ENCODE results near the gene ITGB1. TPM values are rescaled to one million over a fixed set of nuclear protein-coding genes. Genes with fewer than 3 reads are reported as not detected.
"Not testable (repeated sequence)": the region's sequence is repeated elsewhere in the genome, so short reads cannot be mapped to it uniquely, and the experiment has no call there.

Gene ITGB1
- total and polyA plus RNA-seq, 2 experiments from 2014 or later = 3,297 to 5,235 TPM

GRCh38 chr10:32909456-32909855 lies 48.6 kb downstream of the ITGB1 start:
- no peaks in the 10 kb centered on the region for H4K20me1 ChIP-seq (ENCODE audit: insufficient read depth)
- in situ Hi-C loops (cut with MboI) = no loop called here
- no peak overlapping the region for H2AFZ ChIP-seq
- H3K9me3 ChIP-seq (ENCODE audit: low read depth) = no peaks in the 10 kb centered on the region
- DNase-seq = no peak
- H3F3A ChIP-seq (ENCODE audit: insufficient read depth) = peaks cover 90% of the 10 kb centered on the region
- H3K27me3 ChIP-seq (replicated peaks; ENCODE audit: insufficient read depth) = no peaks in the 10 kb centered on the region
- H3K9ac ChIP-seq = no peak overlapping the region
- peak overlapping the region; percentile 38 for H3K27ac ChIP-seq
- no peaks in the 10 kb centered on the region for H3K9me2 ChIP-seq (ENCODE audit: insufficient read depth)
- H3K79me2 ChIP-seq (ENCODE audit: insufficient read depth) = peaks cover 100% of the 10 kb centered on the region
- no peak overlapping the region for H3K4me3 ChIP-seq
- TF ChIP-seq EZH2phosphoT487 (IDR thresholded peaks at IDR 0.05; ENCODE audit: insufficient read depth, low read depth) = no peak
- TF ChIP-seq EZH2 (IDR thresholded peaks at IDR 0.05; ENCODE audit: insufficient read depth, poor library complexity, severe bottlenecking) = no peak
- WGBS, 2 experiments (ENCODE audit: low coverage in 1 of 2, low lambda C conversion rate in 2 of 2, missing lambda C conversion rate in 2 of 2) = 58 to 62% methylated on average over 1 of the region's 1 CpG
- H3K4me1 ChIP-seq (ENCODE audit: insufficient read depth) = peaks cover 13% of the 10 kb centered on the region
- H3K36me3 ChIP-seq (ENCODE audit: low read depth) = peaks cover 89% of the 10 kb centered on the region
- no peak overlapping the region for H3K4me2 ChIP-seq (ENCODE audit: unreplicated experiment)

DNA sequence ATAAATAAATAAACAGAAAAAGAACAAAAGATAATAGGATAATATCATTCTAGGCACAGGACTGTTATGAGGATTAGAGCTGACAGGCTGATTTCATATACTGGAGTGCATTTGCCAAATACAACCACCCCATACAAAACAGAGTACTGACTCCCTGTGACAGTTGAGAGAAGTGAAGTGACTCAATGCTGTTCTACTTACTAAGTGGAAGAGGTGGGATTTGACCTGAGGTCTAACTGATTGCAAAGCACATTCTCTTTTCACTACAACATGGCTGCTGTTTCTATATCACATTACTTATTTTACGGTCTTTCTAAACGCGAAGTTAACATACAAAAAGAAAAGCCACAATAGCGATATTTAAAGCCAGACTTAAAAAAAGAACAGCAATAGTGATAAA lies 51.4 kb downstream of the ITGB1 start:
- WGBS, 2 experiments (ENCODE audit: low coverage in 1 of 2, low lambda C conversion rate in 2 of 2, missing lambda C conversion rate in 2 of 2) = 70 to 74% methylated on average over 4 of the region's 4 CpGs
- H2AFZ ChIP-seq = no peak overlapping the region
- in situ Hi-C loops (cut with MboI) = no loop called here
- H3K4me3 ChIP-seq = no peak overlapping the region
- H3F3A ChIP-seq (ENCODE audit: insufficient read depth) = peaks cover 89% of the 10 kb centered on the region
- H3K27ac ChIP-seq = peak overlapping the region; percentile 45
- H3K4me2 ChIP-seq (ENCODE audit: unreplicated experiment) = no peak overlapping the region
- H3K9me3 ChIP-seq (ENCODE audit: low read depth) = no peaks in the 10 kb centered on the region
- peaks cover 91% of the 10 kb centered on the region for H3K36me3 ChIP-seq (ENCODE audit: low read depth)
- H3K9ac ChIP-seq = no peak overlapping the region
- TF ChIP-seq EZH2 (IDR thresholded peaks at IDR 0.05; ENCODE audit: insufficient read depth, poor library complexity, severe bottlenecking) = no peak
- no peaks in the 10 kb centered on the region for H4K20me1 ChIP-seq (ENCODE audit: insufficient read depth)
- peaks cover 13% of the 10 kb centered on the region for H3K4me1 ChIP-seq (ENCODE audit: insufficient read depth)
- H3K9me2 ChIP-seq (ENCODE audit: insufficient read depth) = no peaks in the 10 kb centered on the region
- peak; percentile 32 for DNase-seq
- H3K79me2 ChIP-seq (ENCODE audit: insufficient read depth) = peaks cover 100% of the 10 kb centered on the region
- no peaks in the 10 kb centered on the region for H3K27me3 ChIP-seq (replicated peaks; ENCODE audit: insufficient read depth)

DNA sequence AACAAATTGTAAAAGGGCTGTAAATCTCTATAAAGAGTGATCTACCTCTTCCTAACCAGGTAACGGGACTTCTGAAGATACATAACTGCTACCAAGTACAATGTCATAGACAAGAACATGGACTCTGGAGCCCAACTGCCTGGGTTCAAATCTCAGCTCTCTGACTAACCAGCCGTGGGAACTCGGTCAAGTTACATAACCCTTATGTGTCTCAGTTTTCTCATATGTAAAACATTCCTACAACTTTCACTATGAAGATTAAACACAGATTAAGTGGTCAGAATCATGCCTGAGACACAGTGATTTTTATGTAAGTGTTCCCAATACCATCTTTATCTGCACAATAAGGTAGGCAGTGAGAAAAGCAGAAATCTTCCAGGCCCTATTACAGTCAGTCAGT lies 52.6 kb downstream of the ITGB1 start:
- 0 out of 2 replicates have a peak overlapping the region, but pooled peaks have one; percentile 2 for H3K9ac ChIP-seq
- peaks cover 86% of the 10 kb centered on the region for H3K36me3 ChIP-seq (ENCODE audit: low read depth)
- H2AFZ ChIP-seq = no peak overlapping the region
- peaks cover 13% of the 10 kb centered on the region for H3K4me1 ChIP-seq (ENCODE audit: insufficient read depth)
- no peak overlapping the region for H3K4me3 ChIP-seq
- H3K4me2 ChIP-seq (ENCODE audit: unreplicated experiment) = no peak overlapping the region
- no peaks in the 10 kb centered on the region for H3K9me3 ChIP-seq (ENCODE audit: low read depth)
- peaks cover 94% of the 10 kb centered on the region for H3K79me2 ChIP-seq (ENCODE audit: insufficient read depth)
- H4K20me1 ChIP-seq (ENCODE audit: insufficient read depth) = no peaks in the 10 kb centered on the region
- in situ Hi-C loops (cut with MboI) = no loop called here
- H3F3A ChIP-seq (ENCODE audit: insufficient read depth) = peaks cover 83% of the 10 kb centered on the region
- peak overlapping the region; percentile 45 for H3K27ac ChIP-seq
- H3K9me2 ChIP-seq (ENCODE audit: insufficient read depth) = no peaks in the 10 kb centered on the region
- DNase-seq = peak; percentile 57
- no peaks in the 10 kb centered on the region for H3K27me3 ChIP-seq (replicated peaks; ENCODE audit: insufficient read depth)
- WGBS, 2 experiments (ENCODE audit: low coverage in 1 of 2, low lambda C conversion rate in 2 of 2, missing lambda C conversion rate in 2 of 2) = 68 to 82% methylated on average over 3 of the region's 3 CpGs
- TF ChIP-seq EZH2phosphoT487 (IDR thresholded peaks at IDR 0.05; ENCODE audit: insufficient read depth, low read depth) (no peak), EZH2 (IDR thresholded peaks at IDR 0.05; ENCODE audit: insufficient read depth, poor library complexity, severe bottlenecking) (no peak)

DNA sequence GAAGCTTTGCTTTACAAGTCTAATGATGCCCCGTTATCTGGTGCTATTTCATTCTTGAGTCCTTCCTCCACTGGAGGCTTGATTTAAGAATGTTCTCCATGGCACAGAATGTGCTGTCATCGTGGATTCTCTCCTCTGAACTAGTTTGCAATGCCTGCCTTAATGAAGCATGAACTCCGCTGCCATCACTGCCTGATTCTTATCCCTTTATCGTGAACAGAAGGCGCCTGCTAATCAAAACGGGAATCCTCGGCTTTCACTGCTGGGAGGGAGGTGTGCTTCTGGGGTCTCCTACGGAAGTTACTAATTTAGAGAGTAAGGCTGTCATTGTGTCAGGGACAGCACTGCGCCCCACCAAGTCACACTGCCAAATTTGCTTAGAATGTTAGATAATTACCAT lies 56.2 kb downstream of the ITGB1 start:
- 96 to 99% methylated on average over 9 of the region's 9 CpGs for WGBS, 2 experiments (ENCODE audit: low coverage in 1 of 2, low lambda C conversion rate in 2 of 2, missing lambda C conversion rate in 2 of 2)
- H4K20me1 ChIP-seq (ENCODE audit: insufficient read depth) = no peaks in the 10 kb centered on the region; the same call in 1 of the 2 replicates
- H3K4me3 ChIP-seq = no peak overlapping the region
- no peak overlapping the region for H3K9ac ChIP-seq
- H3K9me3 ChIP-seq (ENCODE audit: low read depth) = no peaks in the 10 kb centered on the region
- peaks cover 86% of the 10 kb centered on the region for H3K36me3 ChIP-seq (ENCODE audit: low read depth)
- H3K27me3 ChIP-seq (replicated peaks; ENCODE audit: insufficient read depth) = no peaks in the 10 kb centered on the region
- no peak overlapping the region for H2AFZ ChIP-seq
- in situ Hi-C loops (cut with MboI) = no loop called here
- peaks cover 9% of the 10 kb centered on the region; the same call in 1 of the 2 replicates for H3K4me1 ChIP-seq (ENCODE audit: insufficient read depth)
- DNase-seq = no peak
- no peak overlapping the region for H3K27ac ChIP-seq
- TF ChIP-seq EZH2 (IDR thresholded peaks at IDR 0.05; ENCODE audit: insufficient read depth, poor library complexity, severe bottlenecking) (no peak), EZH2phosphoT487 (IDR thresholded peaks at IDR 0.05; ENCODE audit: insufficient read depth, low read depth) (no peak)
- H3K4me2 ChIP-seq (ENCODE audit: unreplicated experiment) = no peak overlapping the region
- H3F3A ChIP-seq (ENCODE audit: insufficient read depth) = peaks cover 86% of the 10 kb centered on the region
- H3K79me2 ChIP-seq (ENCODE audit: insufficient read depth) = peaks cover 83% of the 10 kb centered on the region
- no peaks in the 10 kb centered on the region for H3K9me2 ChIP-seq (ENCODE audit: insufficient read depth)

GRCh38 chr10:32895200-32895968 lies 62.6 kb downstream of the ITGB1 start:
- peak; percentile 34 for DNase-seq

More at GRCh38 chr10:32895200-32895968, 62.6 kb downstream of the ITGB1 start:
- WGBS, 2 experiments (ENCODE audit: low coverage in 1 of 2, low lambda C conversion rate in 2 of 2, missing lambda C conversion rate in 2 of 2) = 97 to 98% methylated on average over 7 of the region's 7 CpGs
- H3K4me2 ChIP-seq (ENCODE audit: unreplicated experiment); H3K9ac ChIP-seq; H3K27me3 ChIP-seq (replicated peaks; ENCODE audit: insufficient read depth); H3K4me3 ChIP-seq; H4K20me1 ChIP-seq (ENCODE audit: insufficient read depth); H2AFZ ChIP-seq; H3K4me1 ChIP-seq (ENCODE audit: insufficient read depth); H3K9me3 ChIP-seq (ENCODE audit: low read depth); in situ Hi-C loops (cut with MboI); H3K9me2 ChIP-seq (ENCODE audit: insufficient read depth): not testable (repeated sequence)
- Histone ChIP-seq H3F3A (ENCODE audit: insufficient read depth) (peaks cover 91% of the 10 kb centered on the region), H3K79me2 (ENCODE audit: insufficient read depth) (peaks cover 26% of the 10 kb centered on the region), H3K27ac (0 out of 2 replicates have a peak overlapping the region, but pooled peaks have one; percentile 2), H3K36me3 (ENCODE audit: low read depth) (peaks cover 57% of the 10 kb centered on the region)
